Measurements from ENCODE around the gene ADAMTS19.

GRCh38 chr5:129609710-129610109, 149.6 kb downstream of the ADAMTS19 start:
- TF ChIP-seq CTCF (IDR thresholded peaks at IDR 0.05) (no peak), POLR2A (IDR thresholded peaks at IDR 0.05) (no peak)

Data from tibial nerve (tissue), 3 donors.